ENCODE data around the gene RELA.

DNA sequence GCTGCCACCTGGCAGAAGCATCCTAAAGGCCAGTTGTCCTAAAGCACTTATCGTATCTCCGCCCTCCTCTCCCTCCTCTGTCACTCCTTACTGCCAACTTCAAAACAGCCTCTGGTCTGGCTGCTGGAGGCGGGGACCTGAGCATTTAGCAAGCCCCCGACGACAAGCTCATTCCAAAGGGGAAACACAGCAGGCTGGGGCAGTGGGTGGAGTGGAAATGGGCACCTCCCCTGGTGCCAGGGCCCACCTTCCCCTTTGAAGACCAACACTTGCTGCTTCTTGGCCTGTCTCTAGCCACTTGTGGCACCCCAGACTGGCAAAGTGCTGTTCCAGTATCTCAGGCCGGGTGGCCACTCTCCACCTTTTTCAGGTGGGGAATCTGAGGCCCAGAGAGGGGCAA lies 52.3 kb downstream of the RELA start:
- TF ChIP-seq EZH2 (IDR thresholded peaks at IDR 0.05; ENCODE audit: insufficient read depth, poor library complexity, severe bottlenecking): no peak
- no peak for TF ChIP-seq EZH2phosphoT487 (IDR thresholded peaks at IDR 0.05; ENCODE audit: insufficient read depth, low read depth)

All from GM23248 (cell line).